CD4-positive, alpha-beta T cell (primary cell): ENCODE results near the gene SMYD3. TPM values are rescaled to one million over a fixed set of nuclear protein-coding genes. Genes with fewer than 3 reads are reported as not detected.

Experiments
- ATAC-seq: fragments of 200-7000 bp; cut with Tn5 transposase; one replicate; pipeline ENCODE4 v1.10.0; 2022; ENCODE audit warnings: mild to moderate bottlenecking; ENCODE audit not compliant: poor library complexity
- CTCF ChIA-PET: fragments of 350-600 bp; sonication (Branson Sonifier 250); formaldehyde crosslinking; loops from one replicate; lab custom pipeline; 2021; ENCODE audit warnings: antibody characterized with exemption, inconsistent platforms; lab: Charles Lee
- POLR2A ChIA-PET: fragments of 350-600 bp; sonication (Branson Sonifier 250); formaldehyde crosslinking; loops from one replicate; lab custom pipeline; 2021; ENCODE audit warnings: antibody characterized with exemption, inconsistent platforms; lab: Charles Lee
- DNase-seq, 14 experiments: peaks; one replicate each; pipeline ENCODE4 v3.0.0-alpha.2; 2013 to 2020; ENCODE audit warnings: mixed read lengths in 2 of 14
- H3K27ac ChIP-seq, 2 donors: one replicate each; pipeline versions ENCODE4 v1.5.1 to v1.7.0; 2013; ENCODE audit warnings: low read length in 2 of 2, low read depth in 1 of 2, mild to moderate bottlenecking in 1 of 2
- H3K27me3 ChIP-seq, 2 experiments: 1 replicate in 1 of 2; 2 replicates in 1 of 2; pipeline versions ENCODE4 v1.6.1 to v1.7.0; 2013; ENCODE audit warnings: low read length in 2 of 2, control low read depth in 1 of 2, mild to moderate bottlenecking in 1 of 2, moderate library complexity in 1 of 2; ENCODE audit not compliant: insufficient read depth in 2 of 2, control insufficient read depth in 1 of 2
- H3K36me3 ChIP-seq: one replicate; pipeline ENCODE4 v1.6.1; 2013; ENCODE audit warnings: low read length, control low read depth; ENCODE audit not compliant: insufficient read depth
- H3K4me1 ChIP-seq: one replicate; pipeline ENCODE4 v1.6.1; 2013; ENCODE audit warnings: low read length, control low read depth; ENCODE audit not compliant: insufficient read depth
- H3K4me3 ChIP-seq: one replicate; pipeline ENCODE4 v1.5.1; 2013; ENCODE audit warnings: mild to moderate bottlenecking, low read length, moderate library complexity
- H3K9me3 ChIP-seq, 2 experiments: 1 replicate in 1 of 2; 2 replicates in 1 of 2; pipeline versions ENCODE4 v1.6.1 to v1.7.0; 2013; ENCODE audit warnings: low read length in 2 of 2, mild to moderate bottlenecking in 2 of 2, control low read depth in 1 of 2, moderate library complexity in 1 of 2; ENCODE audit not compliant: control insufficient read depth in 1 of 2, insufficient read depth in 1 of 2
- H3K27ac Mint-ChIP-seq: one replicate; pipeline ENCODE4 v1.8.0; 2020; ENCODE audit warnings: mixed read lengths
- H3K27me3 Mint-ChIP-seq: one replicate; pipeline ENCODE4 v1.8.0; 2021; ENCODE audit warnings: mixed read lengths
- H3K36me3 Mint-ChIP-seq: one replicate; pipeline ENCODE4 v1.8.0; 2021; ENCODE audit warnings: low read depth, mixed read lengths
- H3K4me1 Mint-ChIP-seq: one replicate; pipeline ENCODE4 v1.8.0; 2021; ENCODE audit warnings: low read depth, mixed read lengths
- H3K4me3 Mint-ChIP-seq: one replicate; pipeline ENCODE4 v1.8.0; 2020; ENCODE audit warnings: mild to moderate bottlenecking, mixed read lengths
- H3K9me3 Mint-ChIP-seq: one replicate; pipeline ENCODE4 v1.8.0; 2020; ENCODE audit warnings: mixed read lengths
- CTCF ChIP-seq: fragments of 200-600 bp; IDR thresholded peaks from one replicate; pipeline ENCODE4 v1.8.0; 2022; ENCODE audit warnings: antibody characterized with exemption, mild to moderate bottlenecking
- intact Hi-C, 2 experiments: fragments of 100-400 bp; cut with DNase I in 1 of 2; cut with micrococcal nuclease in 1 of 2; formaldehyde crosslinking; loops; one replicate each; pipeline versions ENCODE4 v1.15.1 to v1.9.0; 2023 to 2025; cut with DNase I, micrococcal nuclease
- total RNA-seq, 174 experiments: library from RNA in 2 of 174; stranded (reverse) in 2 of 174; gene quantifications; one replicate each; pipeline ENCODE4 v1.2.3 and lab custom pipeline; 2021 to 2026

SMYD3 gene
- total RNA-seq, 2 experiments from 2014 or later = 18.8 to 19.6 TPM

GRCh38 chr1:245707941-245708340 lies 799.1 kb downstream of the SMYD3 start:
- no peaks in the 10 kb centered on the region for H3K27me3 Mint-ChIP-seq
- no peaks in the 10 kb centered on the region for H3K27me3 ChIP-seq

GRCh38 chr1:245704765-245705164 lies 802.3 kb downstream of the SMYD3 start:
- DNase-seq = no peak
- H3K36me3 Mint-ChIP-seq = no peaks in the 10 kb centered on the region
- TF ChIP-seq CTCF = no peak
- POLR2A ChIA-PET = no interaction called here
- intact Hi-C loops = no loop called here
- no peak overlapping the region for H3K4me3 ChIP-seq
- no peak overlapping the region for H3K27ac Mint-ChIP-seq
- no peaks in the 10 kb centered on the region for H3K9me3 Mint-ChIP-seq
- H3K27me3 ChIP-seq = no peaks in the 10 kb centered on the region
- CTCF ChIA-PET = no interaction called here
- ATAC-seq = no peak
- H3K4me3 Mint-ChIP-seq = no peak overlapping the region
- H3K27me3 Mint-ChIP-seq = no peaks in the 10 kb centered on the region
- H3K36me3 ChIP-seq = no peaks in the 10 kb centered on the region
- no peaks in the 10 kb centered on the region for H3K4me1 ChIP-seq
- H3K9me3 ChIP-seq = peaks cover 0 to 28% of the 10 kb centered on the region in 2 experiments
- no peak overlapping the region for H3K27ac ChIP-seq
- no peaks in the 10 kb centered on the region for H3K4me1 Mint-ChIP-seq

More at GRCh38 chr1:245707941-245708340, 799.1 kb downstream of the SMYD3 start:
- no peak for ATAC-seq
- no peak for DNase-seq
- no peaks in the 10 kb centered on the region for H3K9me3 Mint-ChIP-seq
- H3K4me1 Mint-ChIP-seq = no peaks in the 10 kb centered on the region
- no peak overlapping the region for H3K4me3 Mint-ChIP-seq
- ChIA-PET POLR2A (no interaction called here), CTCF (no interaction called here)
- no peak overlapping the region for H3K4me3 ChIP-seq
- intact Hi-C loops = no loop called here
- no peak for TF ChIP-seq CTCF
- no peaks in the 10 kb centered on the region for H3K4me1 ChIP-seq
- H3K36me3 ChIP-seq = no peaks in the 10 kb centered on the region
- no peaks in the 10 kb centered on the region for H3K36me3 Mint-ChIP-seq
- H3K27ac Mint-ChIP-seq = no peak overlapping the region
- peaks cover 0 to 15% of the 10 kb centered on the region in 2 experiments for H3K9me3 ChIP-seq
- no peak overlapping the region for H3K27ac ChIP-seq

- ATAC-seq = no peak
- Mint-ChIP-seq H3K27ac (no peak overlapping the region), H3K9me3 (no peaks in the 10 kb centered on the region), H3K4me3 (no peak overlapping the region), H3K4me1 (no peaks in the 10 kb centered on the region), H3K27me3 (no peaks in the 10 kb centered on the region), H3K36me3 (no peaks in the 10 kb centered on the region)
- Histone ChIP-seq H3K27ac (no peak overlapping the region), H3K9me3 (peaks cover 0 to 31% of the 10 kb centered on the region in 2 experiments), H3K27me3 (no peaks in the 10 kb centered on the region), H3K4me3 (no peak overlapping the region), H3K4me1 (no peaks in the 10 kb centered on the region), H3K36me3 (no peaks in the 10 kb centered on the region)
- TF ChIP-seq CTCF = no peak
- ChIA-PET POLR2A (no interaction called here), CTCF (no interaction called here)
- intact Hi-C loops = no loop called here
- DNase-seq = no peak
These were observed 802.7 kb downstream of the SMYD3 start for GRCh38 chr1:245704341-245704740.
